ENCODE data around the gene CPAMD8. TPM values are rescaled to one million over a fixed set of nuclear protein-coding genes. Genes with fewer than 3 reads are reported as not detected.

The CPAMD8 gene
- total RNA-seq, 1 donor from 2014 or later = 4.9 TPM

DNA sequence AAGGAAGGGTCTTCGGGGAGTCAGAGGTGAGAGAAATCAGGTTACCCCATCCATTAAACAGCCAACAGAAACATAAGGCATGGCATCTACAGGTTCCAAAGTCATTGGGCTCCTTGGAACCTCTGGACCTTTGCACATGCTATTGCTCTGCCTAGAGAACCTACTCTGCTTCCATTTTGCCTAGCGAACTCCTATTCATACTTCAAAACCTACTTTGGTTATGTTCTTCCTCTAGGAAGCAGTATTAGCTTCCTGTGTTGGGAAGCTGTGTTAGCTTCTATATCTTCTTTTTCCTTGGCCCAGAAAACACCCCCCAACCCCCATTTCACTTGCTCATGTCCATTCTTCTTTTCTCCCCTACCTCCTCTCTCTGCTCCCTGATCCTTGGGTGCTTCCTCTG lies 98.3 kb downstream of the CPAMD8 start:
- FAIRE-seq (no peak), DNase-seq (ENCODE audit: low spot score in 2 of 2) (no peak)

DNA sequence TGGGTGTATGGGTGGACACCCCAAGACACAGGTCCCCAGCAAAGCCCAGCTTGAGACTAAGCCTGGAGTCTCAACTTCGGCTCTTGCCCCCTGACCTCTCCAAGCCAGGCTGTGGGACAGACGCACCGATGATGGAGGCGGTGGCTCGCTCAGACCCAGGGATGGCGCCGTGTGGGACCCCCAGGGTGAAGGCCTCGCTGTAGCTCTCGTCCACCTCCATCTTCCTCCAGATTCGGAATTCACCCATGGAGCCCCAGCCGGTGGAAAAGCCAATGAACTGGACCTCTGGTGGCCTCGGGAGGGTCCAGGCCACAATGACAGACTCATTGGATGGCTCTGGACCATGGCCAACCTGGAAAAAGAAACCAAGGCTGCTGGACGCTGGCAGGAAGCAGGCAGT lies 98.7 kb downstream of the CPAMD8 start:
- DNase-seq (ENCODE audit: low spot score in 2 of 2) = no peak
- FAIRE-seq = no peak

DNA sequence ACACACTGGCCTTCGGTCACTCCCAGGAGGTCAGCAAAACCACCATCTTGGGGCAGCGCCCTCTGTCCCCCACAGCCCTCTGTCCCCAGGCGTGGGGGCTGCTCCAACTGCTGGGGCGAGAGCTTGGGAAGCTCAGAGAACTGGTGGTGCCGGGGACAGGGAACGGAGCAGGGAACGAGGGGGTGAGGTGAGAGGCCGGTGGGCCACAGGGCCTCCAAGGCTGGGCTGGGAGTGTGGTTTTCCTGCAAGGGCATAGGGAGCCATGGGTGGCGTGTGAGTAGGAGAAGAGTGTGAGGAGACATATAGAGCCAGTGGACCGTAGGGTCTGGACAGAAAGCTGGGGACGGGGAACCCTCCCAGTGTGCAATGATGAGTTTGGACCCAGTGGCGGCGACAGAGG lies 103.7 kb downstream of the CPAMD8 start:
- FAIRE-seq = no peak
- DNase-seq (ENCODE audit: low spot score in 2 of 2) = no peak

DNA sequence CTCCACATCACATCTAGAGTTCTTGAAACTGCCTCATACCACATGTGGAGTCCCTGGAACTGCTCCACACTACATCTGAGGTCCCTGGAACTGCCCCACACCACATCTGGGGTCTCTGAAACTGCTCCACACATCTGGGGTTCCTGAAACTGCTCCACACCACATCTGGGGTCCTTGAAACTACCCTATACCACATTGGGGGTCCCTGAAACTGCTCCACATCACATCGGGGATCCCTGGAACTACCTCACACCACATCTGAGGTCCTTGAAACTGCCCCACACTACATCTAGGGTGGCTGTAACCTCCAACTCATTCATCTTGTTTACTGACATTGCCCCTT lies 104.0 kb downstream of the CPAMD8 start:
- DNase-seq (ENCODE audit: low spot score in 2 of 2) (no peak), FAIRE-seq (no peak)

DNA sequence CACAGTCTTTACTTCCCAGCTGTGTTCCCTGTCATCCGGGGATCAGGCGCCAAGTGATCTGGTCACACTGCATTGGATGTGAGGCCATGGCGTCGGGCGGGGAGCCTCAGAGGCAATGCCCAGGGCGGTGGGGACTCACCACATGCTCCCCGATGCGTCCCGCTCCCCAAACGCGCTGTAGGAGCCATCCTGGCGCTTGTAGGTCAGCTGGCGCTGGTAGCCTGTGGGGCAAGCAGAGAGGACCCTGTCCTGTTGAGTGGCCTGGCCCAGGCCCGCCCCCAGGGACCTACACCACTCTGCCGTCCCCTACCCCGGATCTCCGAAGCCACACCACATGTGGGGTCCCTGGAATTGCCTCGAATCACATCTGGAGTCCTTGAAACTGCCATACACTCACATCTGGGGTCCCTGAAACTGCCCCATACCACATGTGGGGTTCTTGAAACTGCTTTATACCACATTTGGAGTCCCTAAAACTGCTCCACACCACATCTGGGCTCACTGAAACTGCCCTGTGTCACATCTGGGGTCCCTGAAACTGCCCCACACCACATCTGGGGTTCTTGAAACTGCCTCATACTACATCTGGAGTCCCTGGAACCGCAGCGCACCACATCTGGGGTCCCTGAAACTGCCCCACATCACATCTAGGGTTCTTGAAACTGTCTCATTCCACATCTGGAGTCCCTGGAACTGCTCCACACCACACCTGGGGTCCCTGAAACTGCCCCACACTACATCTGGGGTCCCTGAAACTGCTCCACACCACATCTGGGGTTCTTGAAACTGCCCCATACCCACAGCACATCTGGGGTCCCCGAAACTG lies 104.6 kb downstream of the CPAMD8 start:
- DNase-seq (ENCODE audit: low spot score in 2 of 2) = no peak
- FAIRE-seq = no peak

DNA sequence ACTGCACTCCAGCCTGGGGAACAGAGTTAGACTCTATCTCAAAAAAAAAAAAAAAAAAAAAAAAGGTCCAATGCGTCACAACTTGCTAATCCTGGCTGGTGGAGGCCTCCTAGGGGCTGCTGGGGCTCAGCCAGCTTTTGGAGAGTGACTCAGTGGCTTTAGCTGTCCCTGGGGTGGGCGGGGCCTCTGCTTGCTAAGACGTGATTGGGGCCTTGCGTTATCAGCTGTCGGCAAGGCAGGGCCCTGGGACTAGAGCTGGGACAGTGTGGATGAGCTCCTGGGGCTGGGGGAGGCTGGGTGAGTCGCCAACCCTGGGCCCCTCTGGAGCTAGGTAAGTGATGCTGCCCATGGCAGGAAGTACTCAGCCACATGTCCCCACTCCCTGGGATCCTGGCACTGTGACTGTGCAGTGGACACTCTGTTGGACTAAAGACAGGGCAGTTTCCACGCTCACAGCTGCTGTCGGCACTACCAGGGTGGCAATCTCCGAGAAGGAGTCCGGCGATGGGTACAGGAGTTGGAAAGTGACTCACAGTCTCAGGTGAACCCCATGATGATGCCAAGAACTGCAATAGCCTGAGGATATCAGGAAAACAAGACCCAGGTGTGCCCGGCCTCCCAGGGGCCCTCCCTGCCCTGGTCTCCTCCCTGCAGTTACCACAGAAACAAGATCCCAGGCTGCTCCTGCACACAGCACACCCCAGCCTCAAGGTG lies 105.6 kb downstream of the CPAMD8 start:
- FAIRE-seq = no peak

DNA sequence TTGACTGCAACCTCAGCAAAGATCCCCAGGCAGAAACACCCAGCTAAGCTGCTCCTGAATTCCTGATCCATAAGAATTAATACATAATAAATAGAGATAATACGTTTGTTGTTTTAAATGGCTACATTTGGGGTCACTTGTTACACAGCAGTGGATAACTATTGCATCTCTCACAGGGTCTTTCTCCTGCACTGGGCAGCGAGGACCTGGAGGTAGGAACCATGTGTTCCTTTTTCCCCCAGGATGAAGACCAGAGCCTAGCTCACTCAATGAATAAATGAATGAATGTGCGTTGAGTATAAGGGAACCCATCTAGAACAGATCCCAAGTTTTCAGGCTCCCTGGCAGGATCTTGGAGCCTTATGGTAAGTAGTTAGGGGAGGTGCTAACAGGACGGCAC lies 107.1 kb downstream of the CPAMD8 start:
- DNase-seq (ENCODE audit: low spot score in 2 of 2) (no peak), FAIRE-seq (no peak)

More for the DNA sequence above, 105.6 kb downstream of the CPAMD8 start:
- DNase-seq (ENCODE audit: low spot score in 2 of 2) = no peak

DNA sequence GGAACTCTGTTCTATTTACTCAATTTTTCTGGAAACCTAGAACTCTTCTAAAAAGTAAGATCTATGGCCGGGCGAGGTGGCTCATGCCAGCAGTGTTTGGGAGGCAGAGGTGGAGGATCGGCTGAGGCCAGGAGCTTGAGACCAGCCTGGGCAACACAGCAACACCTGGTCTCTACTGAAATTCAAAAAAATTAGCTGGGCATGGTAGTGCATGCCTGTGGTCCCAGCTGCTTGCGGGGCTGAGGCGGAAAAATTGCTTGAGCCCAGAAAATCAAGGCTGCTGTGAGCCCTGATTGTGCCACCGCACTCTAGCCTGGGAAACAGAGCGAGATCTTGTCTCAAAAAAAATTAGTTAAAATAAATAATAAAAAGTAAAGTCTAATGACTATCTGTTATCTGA lies 109.2 kb downstream of the CPAMD8 start:
- no peak for FAIRE-seq
- no peak for DNase-seq (ENCODE audit: low spot score in 2 of 2)

DNA sequence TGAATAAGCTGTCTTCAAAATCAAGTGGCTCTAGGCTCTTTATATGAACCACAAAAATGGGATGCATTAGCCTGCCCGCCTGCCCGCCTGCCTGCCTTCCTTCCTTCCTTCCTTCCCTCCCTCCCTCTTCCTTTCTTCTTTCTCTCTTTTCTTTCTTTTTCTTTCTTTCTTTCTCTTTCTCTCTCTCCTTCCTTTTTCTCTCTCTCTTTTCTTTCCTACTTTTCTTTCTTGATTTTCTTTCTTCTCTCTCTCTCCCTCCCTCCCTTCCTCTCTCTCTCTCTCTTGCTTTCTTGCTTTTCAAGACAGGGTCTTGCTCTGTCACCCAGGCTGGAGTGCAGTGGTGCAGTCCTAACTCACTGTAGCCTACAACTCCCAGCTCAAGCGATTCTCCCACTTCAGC lies 110.9 kb downstream of the CPAMD8 start:
- DNase-seq (ENCODE audit: low spot score in 2 of 2) = no peak
- no peak for FAIRE-seq

DNA sequence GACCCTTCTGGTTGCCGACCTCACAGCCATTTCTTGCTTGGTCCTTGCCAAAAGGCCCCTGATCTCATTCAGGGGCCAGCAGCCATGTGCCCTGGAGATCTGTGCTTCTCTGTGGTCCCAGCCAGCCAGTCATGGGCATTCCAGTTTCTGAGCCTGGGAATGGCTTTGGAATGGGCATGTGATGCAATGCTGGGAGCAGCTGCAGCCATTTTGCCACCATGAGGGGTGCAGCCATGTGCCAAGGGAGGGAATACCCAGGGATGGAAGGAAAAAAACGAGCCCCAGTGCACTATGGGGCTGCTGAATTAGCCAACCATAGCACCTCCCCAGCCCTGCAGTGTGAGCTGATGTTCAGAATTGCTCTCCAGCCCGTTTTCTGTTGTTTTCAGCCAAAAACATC lies 111.5 kb downstream of the CPAMD8 start:
- DNase-seq (ENCODE audit: low spot score in 2 of 2) (no peak), FAIRE-seq (no peak)

DNA sequence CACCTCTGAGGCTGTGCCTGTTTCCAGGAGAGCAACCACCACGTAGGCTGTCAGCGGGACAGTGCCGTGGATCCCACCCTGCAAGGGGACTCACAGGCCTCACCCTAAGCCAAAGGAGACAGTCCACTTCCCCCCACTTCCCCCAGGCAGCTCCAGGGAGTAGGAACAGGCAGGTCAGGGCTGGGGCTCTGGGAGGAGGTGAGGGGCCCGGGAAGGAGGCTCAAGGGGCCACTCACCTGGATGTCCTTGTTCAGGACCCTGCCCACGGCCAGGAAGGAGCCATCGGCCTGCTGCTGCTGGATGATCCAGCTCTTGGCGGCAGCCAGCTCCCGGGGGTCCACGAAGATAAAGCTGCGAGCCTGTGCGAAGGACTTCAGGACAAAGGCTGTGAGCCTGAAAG lies 112.2 kb downstream of the CPAMD8 start:
- FAIRE-seq = no peak
- no peak for DNase-seq (ENCODE audit: low spot score in 2 of 2)

DNA sequence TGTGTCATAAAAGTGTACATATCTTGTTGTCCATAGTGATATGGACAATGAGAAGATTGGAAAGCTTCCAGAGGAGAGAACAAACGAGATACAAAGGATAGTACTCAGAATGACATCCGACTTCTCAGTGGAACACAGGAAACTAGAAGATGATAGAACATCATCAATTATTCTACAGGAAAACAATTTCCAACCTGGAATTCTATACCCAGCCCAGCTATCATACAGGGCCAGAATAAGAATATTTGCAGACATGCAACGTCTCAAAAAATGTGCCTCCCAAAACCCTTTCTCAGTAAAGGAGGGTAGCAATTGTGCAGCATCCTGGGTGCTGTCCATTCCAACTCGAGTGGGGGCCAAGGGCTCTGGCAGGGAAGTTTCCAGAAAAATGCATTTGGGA lies 113.8 kb downstream of the CPAMD8 start:
- no peak for DNase-seq (ENCODE audit: low spot score in 2 of 2)
- no peak for FAIRE-seq

DNA sequence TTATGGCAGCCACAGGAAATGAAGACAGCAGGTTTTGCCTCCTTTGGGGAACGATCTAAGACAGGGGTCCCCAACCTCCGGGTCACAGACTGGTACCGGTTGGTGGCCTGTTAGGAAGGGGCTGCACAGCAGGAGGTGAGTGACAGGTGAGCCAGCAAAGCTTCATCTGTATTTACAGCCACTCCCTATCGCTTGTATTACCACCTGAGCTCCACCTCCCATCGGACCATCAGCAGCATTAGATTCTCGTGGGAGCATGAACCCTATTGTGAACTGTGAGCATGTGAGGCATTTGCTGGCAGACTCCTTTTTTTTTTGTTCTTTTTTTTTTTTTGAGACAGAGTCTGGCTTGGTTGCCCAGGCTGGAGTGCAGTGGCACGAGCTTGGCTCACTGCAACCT lies 115.6 kb downstream of the CPAMD8 start:
- DNase-seq (ENCODE audit: low spot score in 2 of 2) = no peak
- no peak for FAIRE-seq

DNA sequence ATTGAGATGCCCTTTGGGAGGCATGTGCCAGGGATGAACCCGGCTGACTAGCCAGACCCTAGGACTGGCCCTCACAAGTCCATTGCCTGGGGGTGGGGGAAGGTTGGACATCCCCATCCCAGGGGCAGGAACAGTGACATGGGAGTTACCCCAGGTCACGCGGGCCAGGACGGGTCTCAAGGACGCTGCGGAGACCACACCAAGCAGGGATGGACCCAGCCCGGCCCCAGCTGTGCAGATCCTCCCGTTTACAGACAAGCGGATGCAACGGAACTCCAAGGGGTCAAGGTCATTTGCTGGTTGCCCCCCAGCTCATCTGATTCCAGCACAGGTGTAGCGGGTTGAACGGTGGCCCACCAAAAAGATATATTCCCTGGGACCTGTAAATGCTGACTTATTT lies 117.9 kb downstream of the CPAMD8 start:
- no peak for FAIRE-seq
- no peak for DNase-seq (ENCODE audit: low spot score in 2 of 2)

DNA sequence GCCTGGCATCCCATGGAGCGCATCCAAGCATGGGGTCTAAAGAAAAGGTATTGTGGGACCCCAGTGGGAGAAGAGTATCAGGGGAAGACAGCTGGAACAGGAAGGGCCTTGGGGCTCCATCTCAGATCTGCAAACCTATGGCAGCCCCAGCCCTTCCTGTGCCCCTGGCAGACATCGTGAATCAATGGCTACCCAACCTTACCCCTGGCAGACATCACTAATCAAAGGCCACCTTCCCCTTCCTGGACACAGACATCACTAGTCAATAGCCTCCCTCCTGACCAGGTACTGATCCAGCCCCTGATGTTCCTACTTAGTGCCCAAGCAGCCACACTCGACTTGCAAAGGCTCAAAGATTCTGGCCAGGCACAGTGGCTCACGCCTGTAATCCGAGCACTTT lies 122.0 kb downstream of the CPAMD8 start:
- DNase-seq (ENCODE audit: low spot score in 2 of 2) (no peak), FAIRE-seq (no peak)

DNA sequence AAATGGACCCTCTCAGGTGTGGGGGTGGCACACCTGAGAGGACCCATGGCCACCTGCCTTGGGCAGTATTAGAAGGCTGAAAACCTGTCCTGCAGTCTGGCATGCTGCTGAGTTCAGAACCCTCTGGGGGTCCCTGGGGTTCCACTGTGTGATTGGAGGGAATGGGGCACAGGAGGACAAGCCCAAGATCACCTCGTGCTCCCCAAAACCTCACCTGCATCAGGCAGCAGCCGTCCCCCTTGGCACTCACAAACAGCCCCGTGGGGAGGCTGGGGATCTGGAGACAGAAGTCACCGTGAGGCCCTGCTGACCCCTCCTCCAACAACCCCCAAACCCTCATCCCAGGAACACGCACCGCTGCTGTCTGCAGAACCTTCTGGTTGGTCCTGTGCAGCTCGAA lies 123.3 kb downstream of the CPAMD8 start:
- FAIRE-seq = no peak
- no peak for DNase-seq (ENCODE audit: low spot score in 2 of 2)

DNA sequence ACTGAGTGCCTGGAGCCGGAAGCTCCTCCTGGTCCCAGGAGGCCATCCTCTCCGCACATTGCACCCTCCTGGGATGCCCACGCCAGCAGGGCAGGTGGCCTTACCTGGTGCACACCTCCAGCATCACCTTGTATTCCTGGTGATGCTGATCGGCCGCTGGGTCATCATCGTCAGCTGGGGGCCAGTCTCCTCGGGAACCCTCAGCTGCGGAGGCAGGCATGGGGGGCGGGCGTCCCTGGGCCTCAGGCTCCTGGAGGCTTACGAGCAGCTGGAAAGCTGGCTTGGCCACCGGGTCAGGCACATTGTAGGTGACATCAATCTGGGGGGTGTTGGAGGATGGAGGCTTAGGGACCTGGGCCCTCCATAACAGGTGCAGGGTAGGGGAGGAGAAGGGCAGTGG lies 124.1 kb downstream of the CPAMD8 start:
- no peak for DNase-seq (ENCODE audit: low spot score in 2 of 2)
- no peak for FAIRE-seq

DNA sequence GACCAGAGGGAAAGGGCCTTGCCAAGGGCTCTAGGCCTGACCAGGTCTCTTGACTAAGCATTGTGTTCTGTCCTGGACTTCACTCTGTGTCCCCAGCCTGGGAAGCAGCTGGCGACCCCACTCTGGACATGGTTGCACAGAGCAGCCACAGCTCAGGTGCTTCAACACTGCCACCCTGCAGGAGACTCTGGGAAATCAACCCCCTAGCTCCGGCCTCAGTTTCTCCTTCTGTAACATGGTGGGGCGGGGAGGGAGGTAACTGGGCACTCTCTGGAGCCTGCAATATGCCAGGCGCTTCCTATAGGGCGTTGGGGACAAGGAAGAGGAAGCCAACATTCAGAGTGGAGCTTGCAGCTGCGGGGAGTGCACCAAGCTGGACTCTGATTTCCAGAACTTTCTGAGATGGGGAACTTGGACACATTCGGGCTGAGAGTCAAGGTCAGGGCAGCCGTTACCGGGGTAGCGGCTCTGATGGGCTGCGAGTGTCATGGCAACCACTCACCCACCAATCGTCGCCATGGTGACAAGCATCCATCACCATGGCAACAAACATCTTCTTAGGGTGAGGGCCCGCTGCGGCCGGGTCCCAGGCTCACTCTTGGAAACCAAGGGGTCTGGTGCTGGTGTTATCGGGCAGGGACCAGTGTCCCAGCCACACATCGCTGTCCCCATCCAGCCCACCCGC lies 125.0 kb downstream of the CPAMD8 start:
- DNase-seq (ENCODE audit: low spot score in 2 of 2) (peak in 1 of 2 donors; percentile 48), FAIRE-seq (no peak)

DNA sequence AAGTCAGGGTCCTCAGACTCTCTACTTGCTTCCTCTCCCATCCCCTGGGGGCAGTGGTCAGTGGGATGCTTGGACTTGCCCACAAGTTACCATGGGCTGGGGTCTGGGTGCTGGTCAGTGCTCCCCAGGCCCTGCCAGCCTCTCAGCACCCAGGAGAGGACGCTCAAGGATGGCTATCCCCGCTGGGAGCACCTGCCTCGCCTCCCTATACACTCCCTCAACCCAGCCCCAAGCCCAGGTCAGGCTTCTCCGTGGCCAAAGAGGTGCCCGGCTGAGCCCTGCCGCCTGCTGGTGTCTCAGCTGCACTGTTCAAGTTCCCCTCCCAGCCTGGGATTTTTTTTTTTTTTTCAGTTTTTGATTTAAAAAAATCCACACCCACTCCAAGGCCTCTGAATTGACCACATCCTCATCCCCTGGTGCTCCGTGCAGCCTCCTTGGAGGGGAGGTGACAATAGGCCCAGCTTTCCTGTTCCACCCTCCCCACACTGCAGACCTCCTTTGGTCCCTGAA lies 127.0 kb downstream of the CPAMD8 start:
- DNase-seq (ENCODE audit: low spot score in 2 of 2) (no peak), FAIRE-seq (no peak)

DNA sequence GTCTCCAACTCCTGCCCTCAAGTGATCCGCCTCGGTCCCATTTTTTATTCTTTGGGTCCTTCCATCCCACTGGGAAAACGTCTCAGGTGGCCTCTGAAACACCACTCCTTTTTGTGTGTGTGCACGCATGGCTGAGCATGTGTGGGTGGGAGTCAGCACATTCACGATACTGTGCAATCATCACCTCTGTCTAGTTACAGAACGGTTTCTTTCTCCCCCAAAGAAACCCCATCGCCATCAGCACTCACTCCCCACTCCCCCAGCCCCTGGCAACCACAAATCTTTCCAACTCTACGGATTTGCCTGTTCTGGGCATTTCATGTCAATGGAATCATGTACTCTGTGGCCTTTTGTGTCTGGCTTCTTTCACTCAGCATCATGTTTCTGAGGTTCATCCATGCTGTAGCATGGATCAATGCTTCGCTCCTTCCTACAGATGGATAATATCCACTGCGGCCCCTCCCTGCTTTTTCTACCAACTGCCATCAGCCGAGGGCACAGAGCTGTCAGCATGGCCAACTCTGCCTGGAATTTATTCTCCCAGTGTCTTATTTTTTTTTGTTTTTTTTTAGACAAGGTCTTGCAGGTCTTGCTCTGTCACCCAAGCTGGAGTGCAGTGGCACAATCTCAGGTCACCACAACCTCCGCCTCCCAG lies 128.1 kb downstream of the CPAMD8 start:
- no peak for FAIRE-seq
- DNase-seq (ENCODE audit: low spot score in 2 of 2) = no peak

DNA sequence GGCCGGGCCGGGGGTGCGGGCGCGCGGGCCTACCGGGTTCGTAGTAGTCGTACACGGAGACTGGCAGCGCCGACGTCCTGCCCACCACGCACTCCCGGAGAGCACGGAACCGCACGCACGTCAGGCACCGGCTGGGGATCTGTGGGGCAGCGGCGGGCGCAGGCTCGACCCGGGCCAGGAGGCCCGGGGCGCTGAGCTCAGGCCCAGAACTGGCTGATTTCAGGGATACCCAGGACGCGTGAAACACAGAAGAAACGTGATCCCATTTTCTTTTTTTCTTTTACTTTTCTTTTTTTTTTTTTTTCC lies 128.8 kb downstream of the CPAMD8 start:
- FAIRE-seq (no peak), DNase-seq (ENCODE audit: low spot score in 2 of 2) (no peak)
